Pancreas (tissue), 10 donors: ENCODE results near the gene GRID1. TPM values are rescaled to one million over a fixed set of nuclear protein-coding genes. Genes with fewer than 3 reads are reported as not detected.

Experiments
- ATAC-seq, 4 donors: fragments of 200-7000 bp; cut with Tn5 transposase; one replicate each; pipeline versions ENCODE4 v1.8.0 to v1.9.1; 2020; ENCODE audit warnings: mild to moderate bottlenecking in 4 of 4, moderate library complexity in 4 of 4
- DNase-seq, 6 donors: peaks; one replicate each; pipeline ENCODE4 v3.0.0-alpha.2; 2020
- FAIRE-seq: peaks from 2 replicates; lab custom pipeline; 2012; peaks lifted over from hg19 to GRCh38; lab: Jason Lieb, UNC
- H3K27ac ChIP-seq, 4 donors: fragments of 200-600 bp; sonication (generic); 1 replicate in 3 of 4; 2 replicates in 1 of 4; pipeline versions ENCODE4 v1.5.0 to v1.8.0; 2020
- H3K27me3 ChIP-seq, 4 donors: fragments of 200-600 bp; one replicate each; pipeline ENCODE4 v1.8.0; 2021
- H3K36me3 ChIP-seq, 3 donors: fragments of 200-600 bp; sonication (generic) in 1 of 3; one replicate each; pipeline versions ENCODE4 v1.5.0 to v1.8.0; 2020 to 2021
- H3K4me1 ChIP-seq, 3 donors: fragments of 200-600 bp; one replicate each; pipeline ENCODE4 v1.8.0; 2021
- H3K4me3 ChIP-seq, 4 donors: fragments of 200-600 bp; sonication (generic) in 2 of 4; one replicate each; pipeline versions ENCODE4 v1.5.0 to v1.8.0; 2020 to 2021
- H3K9me3 ChIP-seq, 4 donors: fragments of 200-600 bp; one replicate each; pipeline ENCODE4 v1.8.0; 2021
- WGBS, 2 donors: extraction: QIAGEN DNeasy Blood & Tissue Kit; methylation state at CpG; one replicate each; pipeline ENCODE4 v1.1.7; 2013; 5-methylcytosine and 5-hydroxymethylcytosine counted together
- intact Hi-C, 3 donors: fragments of 100-400 bp; cut with DNase I; formaldehyde crosslinking; loops; one replicate each; pipeline versions ENCODE4 v1.11.1 to v1.14.2; 2022
- polyA plus RNA-seq, 2 donors: library from polyadenylated mRNA; stranded (reverse); fragments of 200-250 nt; gene quantifications; one replicate each; pipeline ENCODE4 v1.2.3, GENCODE V29; 2013
- total RNA-seq, 6 donors: library from RNA; stranded (reverse); fragmentation: NEBNext Ultra II Directional in 4 of 6; extraction: Animal tissue kit (Norgen Biotek cat#: 25700) in 4 of 6; gene quantifications; one replicate each; pipeline versions ENCODE4 v1.2.1 to v1.2.4, GENCODE V29; 2021 to 2023
- TF ChIP-seq, protein P1 (sequence below), 4 donors: fragments of 200-600 bp; sonication (generic) in 3 of 4; IDR thresholded peaks; one replicate each; pipeline versions ENCODE4 v1.5.0 to v1.8.0; 2021; ENCODE audit warnings: antibody characterized with exemption in 4 of 4
- donor health status: healthy with polysubstance abuse.
- donor health status: DM: no; HTN: no; CAD: no; lungs with moderate emphysema.
- donor health status: DM: no; HTN: no; CAD: no.
- donor health status: control.
- donor health status: control.
- donor health status: Bipolar disorder and iron deficiency.
- donor health status: DM: yes; HTN: yes; CAD: no.
- donor health status: DM: no; HTN: no; CAD: no.
- donor health status: DM: no; HTN: no; CAD: no.
- donor health status: DM: yes; HTN: yes; CAD: no.

The GRID1 gene
- total and polyA plus RNA-seq, 8 donors, result 0.05 to 1.5 (median 0.91) TPM

DNA sequence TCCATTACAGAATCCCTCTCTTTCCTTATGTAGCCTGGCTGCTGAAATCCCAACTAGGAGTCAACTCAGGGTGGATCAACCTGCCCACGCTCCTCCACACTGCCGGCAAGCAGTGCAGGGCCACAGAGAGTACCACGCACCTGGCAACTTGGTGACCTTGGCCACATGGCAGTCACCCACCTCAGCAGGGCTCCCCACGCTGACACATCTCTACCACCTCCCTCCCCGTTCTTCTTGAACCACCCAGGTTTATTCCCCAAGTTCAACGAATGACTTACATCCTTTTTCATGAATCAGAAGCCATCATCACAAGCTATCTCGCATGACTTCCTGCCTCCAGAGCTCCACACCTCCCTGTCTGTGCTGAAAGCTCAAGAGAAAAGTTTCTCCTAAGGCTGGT lies 153.4 kb downstream of the GRID1 start:
- no peak for FAIRE-seq
- Histone ChIP-seq H3K27ac (no peak overlapping the region), H3K36me3 (no peaks in the 10 kb centered on the region), H3K9me3 (no peaks in the 10 kb centered on the region), H3K4me3 (no peak overlapping the region), H3K4me1 (no peaks in the 10 kb centered on the region), H3K27me3 (no peaks in the 10 kb centered on the region)
- TF ChIP-seq, protein P1, sequence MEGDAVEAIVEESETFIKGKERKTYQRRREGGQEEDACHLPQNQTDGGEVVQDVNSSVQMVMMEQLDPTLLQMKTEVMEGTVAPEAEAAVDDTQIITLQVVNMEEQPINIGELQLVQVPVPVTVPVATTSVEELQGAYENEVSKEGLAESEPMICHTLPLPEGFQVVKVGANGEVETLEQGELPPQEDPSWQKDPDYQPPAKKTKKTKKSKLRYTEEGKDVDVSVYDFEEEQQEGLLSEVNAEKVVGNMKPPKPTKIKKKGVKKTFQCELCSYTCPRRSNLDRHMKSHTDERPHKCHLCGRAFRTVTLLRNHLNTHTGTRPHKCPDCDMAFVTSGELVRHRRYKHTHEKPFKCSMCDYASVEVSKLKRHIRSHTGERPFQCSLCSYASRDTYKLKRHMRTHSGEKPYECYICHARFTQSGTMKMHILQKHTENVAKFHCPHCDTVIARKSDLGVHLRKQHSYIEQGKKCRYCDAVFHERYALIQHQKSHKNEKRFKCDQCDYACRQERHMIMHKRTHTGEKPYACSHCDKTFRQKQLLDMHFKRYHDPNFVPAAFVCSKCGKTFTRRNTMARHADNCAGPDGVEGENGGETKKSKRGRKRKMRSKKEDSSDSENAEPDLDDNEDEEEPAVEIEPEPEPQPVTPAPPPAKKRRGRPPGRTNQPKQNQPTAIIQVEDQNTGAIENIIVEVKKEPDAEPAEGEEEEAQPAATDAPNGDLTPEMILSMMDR (IDR thresholded peaks at IDR 0.05), result no peak
- no peak for ATAC-seq
- 64 to 71% methylated on average over 7 of the region's 7 CpGs for WGBS, 2 donors
- intact Hi-C loops, result no loop called here
- DNase-seq, result no peak

DNA sequence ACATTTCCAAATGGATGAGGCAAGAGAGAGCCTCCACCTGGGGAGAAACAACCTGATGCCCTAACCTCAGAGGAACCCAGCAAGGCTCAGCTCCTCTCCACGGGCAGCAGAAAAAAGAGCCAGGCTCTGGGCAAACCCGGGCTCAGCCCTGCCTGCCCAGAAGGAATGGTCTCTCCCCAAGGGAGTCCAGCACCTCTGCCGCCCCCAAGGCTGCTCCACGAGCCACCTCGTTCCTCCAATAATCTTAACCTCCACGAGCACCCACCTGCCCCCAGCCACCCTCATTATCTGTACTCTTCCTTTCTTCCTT lies 154.2 kb downstream of the GRID1 start:
- intact Hi-C loops, result no loop called here
- DNase-seq (no peak), ATAC-seq (no peak), FAIRE-seq (no peak)
- Histone ChIP-seq H3K27me3 (no peaks in the 10 kb centered on the region), H3K9me3 (no peaks in the 10 kb centered on the region), H3K4me3 (no peak overlapping the region), H3K27ac (no peak overlapping the region), H3K36me3 (no peaks in the 10 kb centered on the region), H3K4me1 (no peaks in the 10 kb centered on the region)
- TF ChIP-seq, protein P1 (IDR thresholded peaks at IDR 0.05), result no peak
- 59 to 63% methylated on average over 6 of the region's 6 CpGs for WGBS, 2 donors

DNA sequence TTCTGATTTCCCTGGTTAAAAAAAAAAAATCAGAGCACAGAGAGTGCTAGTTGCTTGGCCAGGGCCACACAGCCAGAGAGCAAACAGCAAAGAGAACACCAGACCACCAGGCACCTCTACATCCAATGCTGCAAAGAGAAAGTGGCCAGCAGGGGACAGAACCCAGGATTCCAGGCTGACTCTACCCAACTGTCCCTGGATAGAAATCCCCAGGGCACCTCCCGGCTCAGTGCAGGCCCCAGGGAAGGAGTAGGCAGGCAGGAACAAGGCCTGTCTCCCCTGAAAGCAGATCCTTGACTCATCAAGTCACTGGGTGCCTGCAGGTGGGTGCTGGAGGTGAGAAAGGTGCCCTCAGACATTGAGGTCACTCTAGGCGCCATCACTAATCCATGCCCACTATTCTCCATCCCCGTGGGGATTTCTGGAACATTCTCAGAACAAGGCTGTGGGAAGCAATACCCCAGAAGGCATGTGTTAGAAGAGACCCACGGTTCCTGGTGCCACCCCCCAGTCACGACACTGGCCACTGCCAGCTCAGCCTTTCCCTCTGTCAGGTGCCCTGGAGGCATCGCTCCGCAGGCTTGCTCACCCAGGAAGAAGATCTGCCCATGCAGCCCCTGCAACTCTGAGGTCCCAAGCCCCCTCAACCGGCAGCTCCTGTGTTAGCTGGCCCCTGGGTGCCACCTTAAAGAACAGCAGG lies 154.8 kb downstream of the GRID1 start:
- H3K9me3 ChIP-seq, result no peaks in the 10 kb centered on the region
- no peak for FAIRE-seq
- H3K4me3 ChIP-seq, result no peak overlapping the region
- no peaks in the 10 kb centered on the region for H3K4me1 ChIP-seq
- intact Hi-C loops, result no loop called here
- no peak overlapping the region for H3K27ac ChIP-seq
- 65% methylated on average over 8 of the region's 8 CpGs for WGBS, 2 donors
- no peaks in the 10 kb centered on the region for H3K36me3 ChIP-seq
- H3K27me3 ChIP-seq, result no peaks in the 10 kb centered on the region
- DNase-seq, result no peak
- TF ChIP-seq, protein P1 (IDR thresholded peaks at IDR 0.05), result no peak
- ATAC-seq, result no peak

DNA sequence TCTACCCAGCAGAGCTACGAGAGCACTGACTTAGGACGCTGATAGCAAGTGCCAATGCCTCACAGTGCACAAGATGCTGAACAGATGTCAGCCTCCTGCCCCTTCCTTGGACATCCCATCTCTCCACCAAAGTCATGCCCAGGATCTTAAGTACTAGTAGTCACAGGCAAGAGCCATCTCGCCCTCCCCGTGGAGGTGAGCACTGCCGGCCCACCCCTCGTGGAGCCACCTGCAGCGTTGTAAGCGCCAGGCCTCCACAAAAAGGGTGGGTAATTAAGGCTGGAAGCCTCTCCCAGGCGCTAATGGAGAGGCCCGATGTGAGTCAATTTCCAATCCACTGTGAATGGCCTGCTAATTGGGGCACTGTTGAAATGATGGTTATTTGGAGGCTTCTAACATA lies 156.2 kb downstream of the GRID1 start:
- WGBS, 2 donors, result 71 to 74% methylated on average over 10 of the region's 10 CpGs
- no peak for FAIRE-seq

DNA sequence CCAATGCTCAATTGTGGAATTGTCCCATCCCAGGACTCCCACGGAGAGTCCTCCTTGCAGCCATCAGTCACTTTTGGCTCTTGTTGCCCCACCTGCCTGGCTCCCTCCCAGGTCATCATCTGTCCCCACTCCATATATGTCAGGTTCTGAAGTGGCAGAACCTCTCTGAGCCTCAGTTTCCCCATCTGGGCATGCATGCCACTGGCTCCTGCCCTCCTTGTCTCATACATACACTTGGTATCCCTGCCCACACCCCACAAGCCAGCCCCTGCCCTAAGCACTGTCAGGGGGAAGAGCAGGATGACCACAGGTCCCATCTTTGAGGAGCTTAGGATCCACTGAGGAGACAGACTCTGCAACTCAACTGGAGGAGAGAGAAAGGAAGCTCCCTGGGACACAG lies 156.9 kb downstream of the GRID1 start:
- H3K27ac ChIP-seq, result no peak overlapping the region
- intact Hi-C loops, result no loop called here
- H3K36me3 ChIP-seq, result no peaks in the 10 kb centered on the region
- DNase-seq, result peak in 1 of 6 donors; percentile 29
- no peak for ATAC-seq
- no peak for FAIRE-seq
- TF ChIP-seq, protein P1 (IDR thresholded peaks at IDR 0.05), result no peak
- no peak overlapping the region for H3K4me3 ChIP-seq
- no peaks in the 10 kb centered on the region for H3K27me3 ChIP-seq
- no peaks in the 10 kb centered on the region for H3K4me1 ChIP-seq
- WGBS, 2 donors, result 52 to 64% methylated on average over 1 of the region's 1 CpG
- no peaks in the 10 kb centered on the region for H3K9me3 ChIP-seq

More for the DNA sequence above, 156.2 kb downstream of the GRID1 start:
- H3K27me3 ChIP-seq, result no peaks in the 10 kb centered on the region
- peak in 1 of 6 donors; percentile 29 for DNase-seq
- intact Hi-C loops, result no loop called here
- no peak for ATAC-seq
- H3K36me3 ChIP-seq, result no peaks in the 10 kb centered on the region
- no peaks in the 10 kb centered on the region for H3K4me1 ChIP-seq
- H3K9me3 ChIP-seq, result no peaks in the 10 kb centered on the region
- no peak overlapping the region for H3K27ac ChIP-seq
- TF ChIP-seq, protein P1 (IDR thresholded peaks at IDR 0.05), result no peak
- no peak overlapping the region for H3K4me3 ChIP-seq
